Stomach smooth muscle (tissue), 2 donors: Measurements from ENCODE around the gene GPR157.
"Not testable (repeated sequence)": the region's sequence is repeated elsewhere in the genome, so short reads cannot be mapped to it uniquely, and the experiment has no call there.

ENCODE experiments used
- H3K27ac ChIP-seq: one replicate; pipeline ENCODE4 v1.7.0; 2013; ENCODE audit warnings: mild to moderate bottlenecking, low read length, inconsistent platforms
- H3K27me3 ChIP-seq, 2 donors: one replicate each; pipeline ENCODE4 v1.7.0; 2013; ENCODE audit warnings: low read length in 2 of 2; ENCODE audit not compliant: insufficient read depth in 2 of 2, control insufficient read depth in 1 of 2
- H3K36me3 ChIP-seq, 2 donors: one replicate each; pipeline ENCODE4 v1.7.0; 2013; ENCODE audit warnings: low read length in 2 of 2; ENCODE audit not compliant: control insufficient read depth in 2 of 2, insufficient read depth in 2 of 2
- H3K4me1 ChIP-seq: one replicate; pipeline ENCODE4 v1.7.0; 2013; ENCODE audit warnings: low read length; ENCODE audit not compliant: control insufficient read depth, insufficient read depth
- H3K4me3 ChIP-seq, 2 donors: one replicate each; pipeline ENCODE4 v1.7.0; 2013; ENCODE audit warnings: low read length in 2 of 2
- H3K9ac ChIP-seq, 2 donors: one replicate each; pipeline ENCODE4 v1.7.0; 2013; ENCODE audit warnings: low read length in 2 of 2, mild to moderate bottlenecking in 1 of 2
- H3K9me3 ChIP-seq, 2 donors: one replicate each; pipeline ENCODE4 v1.7.0; 2013; ENCODE audit warnings: low read length in 2 of 2; ENCODE audit not compliant: control insufficient read depth in 2 of 2
- donor health status: healthy.
- donor health status: Pancreatic carcinoma.

Gene GPR157

GRCh38 chr1:9101510-9102146 is 27.3 kb downstream of the GPR157 start:
- peaks cover 0 to 16% of the 10 kb centered on the region in 2 donors for H3K36me3 ChIP-seq
- no peak overlapping the region for H3K9ac ChIP-seq
- no peaks in the 10 kb centered on the region for H3K27me3 ChIP-seq

GRCh38 chr1:9100471-9101043 is 28.3 kb downstream of the GPR157 start:
- Histone ChIP-seq H3K4me1 (peaks cover 6% of the 10 kb centered on the region), H3K27ac (no peak overlapping the region), H3K9ac (no peak overlapping the region), H3K9me3 (peaks cover 0 to 2% of the 10 kb centered on the region in 2 donors), H3K36me3 (peaks cover 0 to 16% of the 10 kb centered on the region in 2 donors), H3K27me3 (no peaks in the 10 kb centered on the region), H3K4me3 (no peak overlapping the region)

More at GRCh38 chr1:9101510-9102146, 27.3 kb downstream of the GPR157 start:
- no peak overlapping the region for H3K27ac ChIP-seq
- peaks cover 6% of the 10 kb centered on the region for H3K4me1 ChIP-seq
- H3K4me3 ChIP-seq: no peak overlapping the region
- no peaks in the 10 kb centered on the region for H3K9me3 ChIP-seq

DNA sequence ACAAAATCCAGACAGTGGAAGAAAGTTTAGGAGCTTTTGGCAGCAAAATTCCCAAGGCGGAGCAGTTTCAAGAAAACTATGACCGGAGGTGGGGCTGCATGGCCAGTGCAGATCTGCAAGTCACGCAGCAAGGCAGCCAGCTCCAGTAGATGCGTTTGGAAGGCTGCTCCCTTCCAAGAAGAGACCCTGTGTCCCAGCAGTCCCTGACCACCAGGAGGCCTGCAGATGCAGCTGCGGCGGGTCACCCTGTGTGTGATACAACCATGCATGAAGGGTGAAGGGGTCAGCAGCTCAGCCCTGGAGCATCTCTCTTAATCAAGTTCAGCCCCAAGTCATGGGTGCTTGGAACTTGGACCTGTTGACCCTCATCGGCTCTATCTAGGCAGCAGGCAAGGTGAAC is 29.3 kb downstream of the GPR157 start:
- H3K36me3 ChIP-seq: peaks cover 0 to 13% of the 10 kb centered on the region in 2 donors
- H3K27ac ChIP-seq: no peak overlapping the region
- no peak overlapping the region for H3K4me3 ChIP-seq
- H3K9ac ChIP-seq: no peak overlapping the region
- H3K9me3 ChIP-seq: peaks cover 0 to 2% of the 10 kb centered on the region in 2 donors
- no peaks in the 10 kb centered on the region for H3K27me3 ChIP-seq
- H3K4me1 ChIP-seq: peaks cover 6% of the 10 kb centered on the region

GRCh38 chr1:9097947-9098705 is 30.8 kb downstream of the GPR157 start:
- Histone ChIP-seq H3K9me3 (peaks cover 0 to 2% of the 10 kb centered on the region in 2 donors), H3K27ac (no peak overlapping the region), H3K36me3 (peaks cover 0 to 3% of the 10 kb centered on the region in 2 donors), H3K27me3 (no peaks in the 10 kb centered on the region), H3K4me1 (peaks cover 6% of the 10 kb centered on the region), H3K9ac (no peak overlapping the region), H3K4me3 (no peak overlapping the region)

DNA sequence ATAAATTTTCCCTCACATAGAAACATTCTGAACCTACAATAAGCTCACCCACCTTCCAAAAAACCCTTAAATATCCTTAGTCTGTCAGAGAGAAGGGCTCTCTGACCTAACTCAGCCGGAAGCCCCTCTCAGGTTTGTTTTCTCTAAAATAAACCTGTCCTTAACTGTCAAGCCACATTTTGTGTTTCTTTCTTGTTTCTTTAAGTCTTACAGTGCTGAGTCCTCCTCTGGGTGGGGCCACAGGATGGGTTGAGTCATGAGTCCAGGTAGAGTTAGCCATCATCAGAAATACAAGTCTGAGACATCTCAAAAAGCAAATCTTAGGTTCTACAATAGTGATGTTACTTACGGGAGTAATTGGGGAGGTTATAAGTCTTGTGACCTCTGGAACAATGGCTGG is 33.1 kb downstream of the GPR157 start:
- Histone ChIP-seq H3K36me3 (no peaks in the 10 kb centered on the region), H3K27ac (no peak overlapping the region)

GRCh38 chr1:9093996-9094595 is 34.8 kb downstream of the GPR157 start:
- not testable (repeated sequence) for H3K27me3 ChIP-seq, H3K4me3 ChIP-seq, H3K9me3 ChIP-seq, H3K27ac ChIP-seq, H3K36me3 ChIP-seq, H3K9ac ChIP-seq
- H3K4me1 ChIP-seq: peaks cover 10% of the 10 kb centered on the region

More for the DNA sequence above, 33.1 kb downstream of the GPR157 start:
- H3K27me3 ChIP-seq: no peaks in the 10 kb centered on the region
- no peak overlapping the region for H3K9ac ChIP-seq
- peaks cover 6% of the 10 kb centered on the region for H3K4me1 ChIP-seq
- peaks cover 0 to 2% of the 10 kb centered on the region in 2 donors for H3K9me3 ChIP-seq
- H3K4me3 ChIP-seq: no peak overlapping the region

DNA sequence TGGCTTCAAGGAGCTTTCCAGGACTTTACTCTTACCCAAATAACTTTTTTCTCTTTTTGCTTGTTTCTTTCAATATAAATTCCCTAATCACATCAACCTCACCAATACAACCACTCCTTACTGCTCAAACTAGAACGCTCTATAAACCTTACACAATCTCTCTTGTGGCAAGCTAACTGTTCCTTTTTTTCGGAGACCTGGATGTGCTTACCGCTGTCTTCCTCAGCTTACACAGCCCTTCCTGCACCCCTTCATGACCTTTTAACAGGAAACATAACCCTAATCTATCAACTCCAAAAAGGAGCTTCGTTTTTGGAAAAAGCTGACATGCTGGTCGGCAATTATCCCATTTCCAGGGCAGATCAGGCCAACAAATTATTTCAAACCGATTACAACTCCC is 35.3 kb downstream of the GPR157 start:
- Histone ChIP-seq H3K4me1 (peaks cover 8% of the 10 kb centered on the region), H3K9me3 (peaks cover 0 to 2% of the 10 kb centered on the region in 2 donors), H3K4me3 (no peak overlapping the region), H3K9ac (no peak overlapping the region), H3K27me3 (no peaks in the 10 kb centered on the region), H3K36me3 (no peaks in the 10 kb centered on the region), H3K27ac (no peak overlapping the region)

DNA sequence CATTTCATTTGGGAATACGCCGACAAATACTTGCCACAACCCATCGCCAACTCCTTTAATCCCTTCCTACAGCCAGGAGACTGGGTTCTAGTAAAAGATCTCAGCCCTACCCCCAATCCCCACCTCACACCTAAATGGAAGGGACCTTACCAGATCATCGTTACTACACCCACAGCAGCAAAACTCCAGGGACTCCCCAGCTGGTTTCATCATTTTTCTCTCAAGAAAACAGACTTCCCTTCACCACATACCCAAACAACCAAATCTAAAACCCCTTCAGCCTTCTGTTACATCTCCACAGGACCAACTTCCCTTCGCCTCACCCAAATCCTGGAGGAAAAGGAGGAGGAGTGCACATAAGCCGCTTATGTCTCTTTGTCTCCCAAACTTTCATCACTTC is 35.8 kb downstream of the GPR157 start:
- Histone ChIP-seq H3K27me3 (no peaks in the 10 kb centered on the region), H3K9me3 (peaks cover 0 to 2% of the 10 kb centered on the region in 2 donors), H3K4me1 (peaks cover 8% of the 10 kb centered on the region), H3K36me3 (no peaks in the 10 kb centered on the region), H3K9ac (no peak overlapping the region), H3K4me3 (no peak overlapping the region), H3K27ac (no peak overlapping the region)

GRCh38 chr1:9088807-9089206 is 40.1 kb downstream of the GPR157 start:
- no peak overlapping the region for H3K9ac ChIP-seq
- no peak overlapping the region for H3K27ac ChIP-seq
- H3K36me3 ChIP-seq: no peaks in the 10 kb centered on the region
- no peaks in the 10 kb centered on the region for H3K9me3 ChIP-seq
- no peak overlapping the region for H3K4me3 ChIP-seq
- H3K27me3 ChIP-seq: no peaks in the 10 kb centered on the region
- peaks cover 32% of the 10 kb centered on the region for H3K4me1 ChIP-seq

- Histone ChIP-seq H3K9me3 (no peaks in the 10 kb centered on the region), H3K4me1 (peaks cover 32% of the 10 kb centered on the region), H3K27me3 (no peaks in the 10 kb centered on the region), H3K4me3 (no peak overlapping the region), H3K27ac (no peak overlapping the region), H3K9ac (no peak overlapping the region), H3K36me3 (no peaks in the 10 kb centered on the region)
These were observed 41.3 kb downstream of the GPR157 start for GRCh38 chr1:9087411-9088125.
